HG02981 (cell line): ENCODE results near the gene STK38L.

Experiments
- ATAC-seq: cut with Tn5 transposase; IDR thresholded peaks from one replicate; pipeline ENCODE4 v1.9.1; 2021; ENCODE audit warnings: mild to moderate bottlenecking, moderate library complexity; ENCODE audit not compliant: unreplicated experiment

STK38L gene

GRCh38 chr12:27274706-27275105, 30.6 kb downstream of the STK38L start:
- no peak for ATAC-seq

- ATAC-seq, result no peak
Measured at GRCh38 chr12:27276275-27276674, 32.2 kb downstream of the STK38L start.

- ATAC-seq, result peak; percentile 86
Measured at GRCh38 chr12:27277846-27278260, 33.8 kb downstream of the STK38L start.

- ATAC-seq, result no peak
Measured at GRCh38 chr12:27279826-27280225, 35.7 kb downstream of the STK38L start.

GRCh38 chr12:27280412-27280811, 36.3 kb downstream of the STK38L start:
- ATAC-seq, result no peak

- no peak for ATAC-seq
Measured at GRCh38 chr12:27282754-27283153, 38.7 kb downstream of the STK38L start.

- ATAC-seq, result no peak
Measured at GRCh38 chr12:27284021-27284420, 39.9 kb downstream of the STK38L start.

GRCh38 chr12:27284751-27285150, 40.7 kb downstream of the STK38L start:
- peak; percentile 70 for ATAC-seq

GRCh38 chr12:27285403-27285802, 41.3 kb downstream of the STK38L start:
- no peak for ATAC-seq

GRCh38 chr12:27289414-27289813, 45.3 kb downstream of the STK38L start:
- no peak for ATAC-seq

GRCh38 chr12:27290501-27291168, 46.5 kb downstream of the STK38L start:
- no peak for ATAC-seq

GRCh38 chr12:27291862-27292261, 47.8 kb downstream of the STK38L start:
- no peak for ATAC-seq

GRCh38 chr12:27292718-27293117, 48.6 kb downstream of the STK38L start:
- ATAC-seq, result no peak

GRCh38 chr12:27293463-27293862, 49.4 kb downstream of the STK38L start:
- no peak for ATAC-seq

GRCh38 chr12:27296674-27297073, 52.6 kb downstream of the STK38L start:
- no peak for ATAC-seq

- no peak for ATAC-seq
Measured at GRCh38 chr12:27297566-27297965, 53.5 kb downstream of the STK38L start.

GRCh38 chr12:27299102-27299501, 55.0 kb downstream of the STK38L start:
- ATAC-seq, result no peak

GRCh38 chr12:27300226-27300625, 56.1 kb downstream of the STK38L start:
- no peak for ATAC-seq

- no peak for ATAC-seq
Measured at GRCh38 chr12:27303139-27304111, 59.3 kb downstream of the STK38L start.

GRCh38 chr12:27304856-27305255, 60.8 kb downstream of the STK38L start:
- no peak for ATAC-seq

GRCh38 chr12:27305673-27306456, 61.8 kb downstream of the STK38L start:
- no peak for ATAC-seq
